HEK293 (cell line): ENCODE results near the gene MRPL43.
A peak's percentile ranks its signal among the peaks of the same experiment; 100 is the strongest.

Source experiments
- CTCF ChIA-PET: fragments of 350-600 bp; formaldehyde crosslinking; extraction: SDS; loops from one replicate; lab custom pipeline; 2021; ENCODE audit warnings: antibody characterized with exemption; lab: Yijun Ruan, JAX
- POLR2A ChIA-PET: fragments of 300-600 bp; formaldehyde crosslinking; extraction: SDS; loops from one replicate; lab custom pipeline; 2020; ENCODE audit warnings: antibody characterized with exemption, inconsistent platforms; lab: Yijun Ruan, JAX
- H3K27ac ChIP-seq: fragments of 200-500 bp; sonication (Bioruptor generic); 2 replicates; pipeline ENCODE4 v1.5.1; 2014; ENCODE audit warnings: low read depth, low read length, control low read depth, inconsistent platforms; ENCODE audit errors: extremely low read depth
- H3K36me3 ChIP-seq, 2 experiments: fragments of 200-500 bp in 1 of 2; sonication (Bioruptor generic) in 1 of 2; 1 replicate in 1 of 2; 2 replicates in 1 of 2; pipeline ENCODE4 v1.5.1; 2014 to 2017; ENCODE audit warnings: inconsistent platforms in 2 of 2, low read length in 2 of 2; ENCODE audit not compliant: control insufficient read depth in 2 of 2, insufficient read depth in 1 of 2
- H3K4me1 ChIP-seq: fragments of 200-500 bp; sonication (Bioruptor generic); 2 replicates; pipeline ENCODE4 v1.5.1; 2014; ENCODE audit warnings: mild to moderate bottlenecking, low read length, inconsistent platforms; ENCODE audit not compliant: control insufficient read depth, insufficient read depth
- H3K4me3 ChIP-seq: 2 replicates; pipeline ENCODE4 v1.5.1; 2011; ENCODE audit warnings: low read depth, mild to moderate bottlenecking, control low read depth, low read length, moderate library complexity
- H3K9me3 ChIP-seq: fragments of 200-500 bp; sonication (Bioruptor generic); 2 replicates; pipeline ENCODE4 v1.5.1; 2014; ENCODE audit warnings: low read depth, low read length, inconsistent platforms; ENCODE audit not compliant: control insufficient read depth, insufficient read depth
- GLI2 ChIP-seq: fragments of 450-650 bp; formaldehyde crosslinking; IDR thresholded peaks from 2 replicates; pipeline ENCODE4; 2017; ENCODE audit warnings: missing biosample characterization, missing genetic modification characterization, low read depth, borderline replicate concordance
- INSM2 ChIP-seq: fragments of 450-650 bp; formaldehyde crosslinking; IDR thresholded peaks from 2 replicates; pipeline ENCODE4 v1.5.1; 2016; ENCODE audit warnings: missing biosample characterization, missing genetic modification characterization
- KLF10 ChIP-seq: fragments of 450-650 bp; IDR thresholded peaks from 2 replicates; pipeline ENCODE4 v1.5.1; 2018; ENCODE audit warnings: missing biosample characterization, mild to moderate bottlenecking, missing genetic modification characterization
- PRDM1 ChIP-seq: fragments of 450-650 bp; formaldehyde crosslinking; IDR thresholded peaks from 2 replicates; pipeline ENCODE4; 2016; ENCODE audit warnings: missing biosample characterization, missing genetic modification characterization
- PRDM10 ChIP-seq: fragments of 450-650 bp; formaldehyde crosslinking; IDR thresholded peaks from 2 replicates; pipeline ENCODE4 v1.5.1; 2016; ENCODE audit warnings: missing biosample characterization, missing genetic modification characterization
- SCRT2 ChIP-seq: fragments of 450-650 bp; formaldehyde crosslinking; IDR thresholded peaks from 2 replicates; pipeline ENCODE4 v1.5.1; 2016; ENCODE audit warnings: missing biosample characterization, missing genetic modification characterization
- SP3 ChIP-seq: fragments of 450-650 bp; formaldehyde crosslinking; IDR thresholded peaks from 2 replicates; pipeline ENCODE4 v1.5.1; 2016; ENCODE audit warnings: missing biosample characterization, missing genetic modification characterization
- ZBTB20 ChIP-seq: fragments of 450-650 bp; formaldehyde crosslinking; IDR thresholded peaks from 2 replicates; pipeline ENCODE4 v1.5.1; 2016; ENCODE audit warnings: missing biosample characterization, missing genetic modification characterization
- ZBTB48 ChIP-seq: fragments of 450-650 bp; formaldehyde crosslinking; IDR thresholded peaks from 2 replicates; pipeline ENCODE4 v1.5.1; 2016; ENCODE audit warnings: missing biosample characterization, missing genetic modification characterization
- ZIC2 ChIP-seq: fragments of 450-650 bp; formaldehyde crosslinking; IDR thresholded peaks from 2 replicates; pipeline ENCODE4 v1.5.1; 2016; ENCODE audit warnings: missing biosample characterization, missing genetic modification characterization
- ZNF561 ChIP-seq: fragments of 450-650 bp; IDR thresholded peaks from 2 replicates; pipeline ENCODE4 v1.5.1; 2018; ENCODE audit warnings: missing biosample characterization, missing genetic modification characterization, borderline replicate concordance
- ZNF692 ChIP-seq: fragments of 450-650 bp; formaldehyde crosslinking; IDR thresholded peaks from 2 replicates; pipeline ENCODE4 v1.5.1; 2016; ENCODE audit warnings: missing biosample characterization, missing genetic modification characterization
- ZNF76 ChIP-seq: fragments of 450-650 bp; formaldehyde crosslinking; IDR thresholded peaks from 2 replicates; pipeline ENCODE4; 2016; ENCODE audit warnings: low read depth, missing biosample characterization, missing genetic modification characterization, borderline replicate concordance

MRPL43 gene

GRCh38 chr10:101028446-101029337, 41.4 kb upstream of the MRPL43 start (continued):
- peak; percentile 72 for TF ChIP-seq ZIC2 (tag by site-specific recombination)
- TF ChIP-seq KLF10 (tag by site-specific recombination) = no peak
- TF ChIP-seq PRDM1 (tag by site-specific recombination) = no peak
- TF ChIP-seq ZNF561 (tag by site-specific recombination) = no peak
- TF ChIP-seq SP3 (tag by site-specific recombination) = 0 out of 2 replicates have a peak, but pooled peaks have one; percentile 20
- no peak for TF ChIP-seq INSM2 (tag by site-specific recombination)
- peak; percentile 80 for TF ChIP-seq PRDM10 (tag by site-specific recombination)
- TF ChIP-seq SCRT2 (tag by site-specific recombination) = no peak
- peak; percentile 33; the same call in 1 of the 2 replicates for TF ChIP-seq ZNF692 (tag by site-specific recombination)
- no peak for TF ChIP-seq GLI2 (tag by site-specific recombination)

GRCh38 chr10:101027106-101027720, 39.9 kb upstream of the MRPL43 start:
- Histone ChIP-seq H3K9me3 (no peaks in the 10 kb centered on the region), H3K27ac (no peak overlapping the region), H3K36me3 (no peaks in the 10 kb centered on the region), H3K4me1 (peaks cover 10% of the 10 kb centered on the region), H3K4me3 (no peak overlapping the region)
- ChIA-PET CTCF (interaction anchor here (1.0 to 6.9 kb wide), 8 partner anchors 10 to 115 kb away, joined by 3 to 129 read pairs (median 5); no protein-coding TSS in a partner anchor), POLR2A (interaction anchor here (0.6 to 0.7 kb wide), 4 partner anchors 16 to 208 kb away, joined by 4 to 5 read pairs (median 4); no protein-coding TSS in a partner anchor)
- TF ChIP-seq ZNF76 (tag by site-specific recombination) (no peak), ZBTB48 (0 out of 2 replicates have a peak, but pooled peaks have one; percentile 2), ZBTB20 (tag by site-specific recombination) (0 out of 2 replicates have a peak, but pooled peaks have one; percentile 5)
